Endodermal cell (in vitro differentiated cells): ENCODE results near the gene GALNS. TPM values are rescaled to one million over a fixed set of nuclear protein-coding genes. Genes with fewer than 3 reads are reported as not detected.

Experiments used
- DNase-seq: peaks from one replicate; pipeline ENCODE4 v3.0.0-alpha.2; 2017
- H3K27ac ChIP-seq: 2 replicates; pipeline ENCODE4 v1.5.1; 2013; ENCODE audit warnings: mild to moderate bottlenecking, low read depth, low read length, moderate library complexity
- H3K27me3 ChIP-seq: 2 replicates; pipeline ENCODE4 v1.6.1; 2013; ENCODE audit warnings: mild to moderate bottlenecking, low read length, moderate library complexity; ENCODE audit not compliant: insufficient read depth, control insufficient read depth, poor library complexity, severe bottlenecking
- H3K36me3 ChIP-seq: 2 replicates; pipeline ENCODE4 v1.7.0; 2013; ENCODE audit warnings: mild to moderate bottlenecking, low read length, moderate library complexity; ENCODE audit not compliant: control insufficient read depth, insufficient read depth
- H3K4me1 ChIP-seq: one replicate; pipeline ENCODE4 v1.7.0; 2013; ENCODE audit warnings: low read length; ENCODE audit not compliant: control insufficient read depth, insufficient read depth
- H3K4me3 ChIP-seq: 2 replicates; pipeline ENCODE4 v1.5.1; 2013; ENCODE audit warnings: mild to moderate bottlenecking, low read length, moderate library complexity
- H3K9ac ChIP-seq: 2 replicates; pipeline ENCODE4 v1.6.1; 2013; ENCODE audit warnings: mild to moderate bottlenecking, low read length, moderate library complexity; ENCODE audit not compliant: poor library complexity, severe bottlenecking; ENCODE audit errors: extremely low read depth
- H3K9me3 ChIP-seq: 2 replicates; pipeline ENCODE4 v1.6.1; 2013; ENCODE audit warnings: mild to moderate bottlenecking, low read length, moderate library complexity; ENCODE audit not compliant: control insufficient read depth
- H3K27ac Mint-ChIP-seq: 2 replicates; pipeline ENCODE4 v1.8.0; 2020; ENCODE audit warnings: mixed read lengths
- H3K27me3 Mint-ChIP-seq: 2 replicates; pipeline ENCODE4 v1.8.0; 2021; ENCODE audit warnings: mild to moderate bottlenecking, mixed read lengths; ENCODE audit not compliant: insufficient read depth
- H3K36me3 Mint-ChIP-seq: 2 replicates; pipeline ENCODE4 v1.8.0; 2020; ENCODE audit warnings: low read depth, mixed read lengths
- H3K4me1 Mint-ChIP-seq: 2 replicates; pipeline ENCODE4 v1.8.0; 2020; ENCODE audit warnings: mixed read lengths
- H3K4me3 Mint-ChIP-seq: 2 replicates; pipeline ENCODE4 v1.8.0; 2020; ENCODE audit warnings: mild to moderate bottlenecking, moderate library complexity, mixed read lengths
- H3K9me3 Mint-ChIP-seq: 2 replicates; pipeline ENCODE4 v1.8.0; 2020; ENCODE audit warnings: mild to moderate bottlenecking, mixed read lengths
- CTCF ChIP-seq: fragments of 200-600 bp; sonication (generic); conservative IDR thresholded peaks from 2 replicates; pipeline ENCODE4 v1.5.0; 2021; ENCODE audit warnings: antibody characterized with exemption, mild to moderate bottlenecking
- WGBS, 2 experiments: methylation state at CpG; one replicate each; pipeline versions ENCODE4 v1.1.5 to v1.1.7; 2013; ENCODE audit warnings: missing lambda C conversion rate in 2 of 2, mixed read lengths in 1 of 2; ENCODE audit not compliant: insufficient coverage in 1 of 2, insufficient read length in 1 of 2; 5-methylcytosine and 5-hydroxymethylcytosine counted together
- total RNA-seq, 2 donors: library from RNA; stranded (reverse); fragmentation: NEBNext Ultra II Directional in 1 of 2; extraction: Animal tissue kit (Norgen Biotek cat#: 25700) in 1 of 2; gene quantifications; 2 replicates in 1 of 2; 3 replicates in 1 of 2; pipeline ENCODE4 v1.2.1, GENCODE V29; 2021

GALNS gene
- total RNA-seq, 2 donors from 2014 or later: 32.2 to 39.6 TPM

DNA sequence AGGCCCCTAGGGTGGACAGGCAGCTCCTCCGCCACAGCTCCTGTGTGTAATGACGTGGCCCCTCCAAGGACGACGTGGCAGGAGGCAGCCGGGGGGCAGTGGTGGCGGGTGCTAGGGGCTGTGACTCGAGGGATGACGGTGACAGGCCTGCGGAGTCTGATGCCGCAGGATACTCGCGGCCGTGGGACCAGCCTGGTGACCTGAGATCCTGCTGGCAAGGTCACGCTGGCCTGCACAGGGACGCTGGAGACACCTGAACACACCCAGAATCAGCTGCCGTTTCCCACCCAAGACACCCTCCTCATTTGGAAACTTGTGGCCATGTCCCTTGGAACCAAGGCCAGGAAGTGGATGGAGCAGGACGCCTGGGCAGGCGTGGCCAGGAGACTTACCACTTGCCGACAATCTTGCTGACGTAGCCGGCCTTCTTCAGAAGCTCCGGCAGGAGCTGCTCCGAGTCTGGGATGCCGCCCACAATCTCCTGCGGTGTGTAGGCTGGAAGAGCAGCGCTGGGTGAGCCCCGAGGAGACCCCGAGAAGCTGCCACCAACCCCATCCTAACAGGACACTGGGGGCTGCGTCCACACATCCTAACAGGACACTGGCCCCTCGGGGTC, 16.0 kb downstream of the GALNS start:
- Histone ChIP-seq H3K27me3 (no peaks in the 10 kb centered on the region), H3K36me3 (no peaks in the 10 kb centered on the region), H3K4me1 (no peaks in the 10 kb centered on the region), H3K9me3 (no peaks in the 10 kb centered on the region), H3K27ac (no peak overlapping the region), H3K4me3 (no peak overlapping the region), H3K9ac (no peak overlapping the region)
- Mint-ChIP-seq H3K27ac (no peak overlapping the region), H3K36me3 (peaks cover 12% of the 10 kb centered on the region), H3K4me3 (no peak overlapping the region), H3K4me1 (no peaks in the 10 kb centered on the region), H3K27me3 (no peaks in the 10 kb centered on the region), H3K9me3 (no peaks in the 10 kb centered on the region)
- no peak for TF ChIP-seq CTCF
- DNase-seq: no peak
- 91 to 96% methylated on average over 16 to 30 of the region's 30 CpGs for WGBS, 2 experiments

DNA sequence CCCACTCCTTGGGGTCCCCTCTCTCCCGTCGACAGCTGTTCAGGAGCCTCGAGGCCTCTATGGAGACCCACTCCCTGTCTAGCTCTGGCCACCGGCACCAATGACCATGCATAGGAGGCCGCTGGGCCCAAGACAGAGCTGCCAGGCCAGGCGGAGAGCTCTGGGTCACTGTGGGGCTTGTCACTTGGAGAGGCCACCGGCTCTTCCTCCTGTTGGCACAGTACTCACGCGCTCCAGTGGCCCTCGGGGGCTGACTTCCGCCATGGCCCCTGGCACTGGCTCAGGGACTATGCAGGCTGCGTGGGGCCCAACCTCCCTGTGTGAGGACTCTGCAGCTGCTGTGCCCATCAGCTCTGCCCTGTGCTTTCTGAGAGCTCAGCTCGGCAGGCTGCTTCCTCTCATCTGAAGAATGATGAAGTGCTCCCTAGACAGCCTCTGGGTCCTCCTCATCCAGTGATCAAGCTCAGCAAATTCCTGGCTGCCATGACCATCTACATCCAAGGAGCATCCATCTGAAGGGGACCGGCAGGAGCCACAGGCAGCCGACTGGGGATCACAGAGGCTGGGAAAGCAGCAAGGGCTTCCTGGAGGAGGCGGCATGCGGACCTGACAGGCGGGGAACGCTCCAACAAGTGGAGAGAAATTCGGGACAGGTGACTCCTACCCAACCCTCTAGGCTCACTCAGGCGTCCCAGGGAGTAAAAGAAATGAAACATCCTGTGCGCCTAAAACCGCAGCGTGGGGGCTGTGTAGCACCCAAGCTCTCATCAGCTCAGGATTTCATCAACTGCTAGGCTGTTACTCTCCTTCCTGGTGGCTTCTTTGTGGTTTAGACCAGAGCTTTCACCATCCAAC, 16.8 kb downstream of the GALNS start:
- Mint-ChIP-seq H3K9me3 (no peaks in the 10 kb centered on the region), H3K36me3 (peaks cover 16% of the 10 kb centered on the region), H3K4me1 (no peaks in the 10 kb centered on the region), H3K4me3 (no peak overlapping the region), H3K27ac (no peak overlapping the region), H3K27me3 (no peaks in the 10 kb centered on the region)
- DNase-seq: no peak
- H3K4me1 ChIP-seq: no peaks in the 10 kb centered on the region
- H3K27ac ChIP-seq: no peak overlapping the region
- no peaks in the 10 kb centered on the region for H3K9me3 ChIP-seq
- H3K4me3 ChIP-seq: no peak overlapping the region
- 93 to 96% methylated on average over 17 to 24 of the region's 24 CpGs for WGBS, 2 experiments
- TF ChIP-seq CTCF: no peak
- H3K9ac ChIP-seq: no peak overlapping the region
- H3K36me3 ChIP-seq: no peaks in the 10 kb centered on the region
- no peaks in the 10 kb centered on the region for H3K27me3 ChIP-seq

- Histone ChIP-seq H3K9ac (no peak overlapping the region), H3K36me3 (no peaks in the 10 kb centered on the region), H3K4me3 (no peak overlapping the region), H3K27ac (peak overlapping the region; percentile 16), H3K9me3 (no peaks in the 10 kb centered on the region), H3K4me1 (no peaks in the 10 kb centered on the region), H3K27me3 (no peaks in the 10 kb centered on the region)
- no peak for DNase-seq
- no peak overlapping the region for H3K4me3 Mint-ChIP-seq
- TF ChIP-seq CTCF: peak; percentile 57
- 93 to 94% methylated on average over 35 to 39 of the region's 39 CpGs for WGBS, 2 experiments
- no peaks in the 10 kb centered on the region for H3K9me3 Mint-ChIP-seq
- no peaks in the 10 kb centered on the region for H3K27me3 Mint-ChIP-seq
- H3K27ac Mint-ChIP-seq: no peak overlapping the region
- H3K36me3 Mint-ChIP-seq: peaks cover 17% of the 10 kb centered on the region
- no peaks in the 10 kb centered on the region for H3K4me1 Mint-ChIP-seq
Observed at GRCh38 chr16:88839026-88839529, 17.7 kb downstream of the GALNS start.
